Natural killer cell (primary cell): ENCODE data around the gene RHCG. TPM values are rescaled to one million over a fixed set of nuclear protein-coding genes. Genes with fewer than 3 reads are reported as not detected.
A peak's percentile ranks its signal among the peaks of the same experiment; 100 is the strongest.

Source experiments
- ATAC-seq, 3 donors: fragments of 150-1000 bp in 2 of 3; fragments of 200-7000 bp in 1 of 3; cut with Tn5 transposase; 1 replicate in 1 of 3; 2 replicates in 2 of 3; pipeline ENCODE4 v1.10.0; 2021; ENCODE audit warnings: mild to moderate bottlenecking in 2 of 3, moderate library complexity in 2 of 3
- DNase-seq, 2 donors: peaks; one replicate each; pipeline versions ENCODE4 v3.0.0 to v3.0.0-alpha.2; 2013 to 2021; ENCODE audit warnings: mixed read lengths in 1 of 2
- H3K27ac ChIP-seq: one replicate; pipeline ENCODE4 v1.5.1; 2013; ENCODE audit warnings: mild to moderate bottlenecking, low read length
- H3K27me3 ChIP-seq: one replicate; pipeline ENCODE4 v1.6.1; 2013; ENCODE audit warnings: low read length; ENCODE audit not compliant: control insufficient read depth, insufficient read depth
- H3K36me3 ChIP-seq: one replicate; pipeline ENCODE4 v1.6.1; 2013; ENCODE audit warnings: low read length; ENCODE audit not compliant: control insufficient read depth, insufficient read depth
- H3K4me1 ChIP-seq: one replicate; pipeline ENCODE4 v1.6.1; 2013; ENCODE audit warnings: low read length; ENCODE audit not compliant: control insufficient read depth, insufficient read depth
- H3K4me3 ChIP-seq: one replicate; pipeline ENCODE4 v1.5.1; 2013; ENCODE audit warnings: low read length
- H3K9me3 ChIP-seq: one replicate; pipeline ENCODE4 v1.6.1; 2013; ENCODE audit warnings: low read length; ENCODE audit not compliant: control insufficient read depth, insufficient read depth
- H3K27ac Mint-ChIP-seq, 2 donors: one replicate each; pipeline ENCODE4 v1.8.0; 2022; ENCODE audit warnings: mild to moderate bottlenecking in 2 of 2, mixed read lengths in 2 of 2, moderate library complexity in 1 of 2
- H3K27me3 Mint-ChIP-seq, 2 donors: one replicate each; pipeline ENCODE4 v1.8.0; 2022; ENCODE audit warnings: low read depth in 2 of 2, mixed read lengths in 2 of 2
- H3K36me3 Mint-ChIP-seq: one replicate; pipeline ENCODE4 v1.8.0; 2022; ENCODE audit warnings: mixed read lengths
- H3K4me1 Mint-ChIP-seq, 2 donors: one replicate each; pipeline ENCODE4 v1.8.0; 2022; ENCODE audit warnings: mixed read lengths in 2 of 2
- H3K4me3 Mint-ChIP-seq: one replicate; pipeline ENCODE4 v1.8.0; 2022; ENCODE audit warnings: mild to moderate bottlenecking, moderate library complexity, mixed read lengths
- H3K9me3 Mint-ChIP-seq, 2 donors: one replicate each; pipeline ENCODE4 v1.8.0; 2022; ENCODE audit warnings: mixed read lengths in 2 of 2
- CTCF ChIP-seq: fragments of 200-600 bp; IDR thresholded peaks from one replicate; pipeline ENCODE4 v1.8.0; 2022; ENCODE audit warnings: antibody characterized with exemption
- WGBS: methylation state at CpG from one replicate; pipeline ENCODE4 v1.1.7; 2013; ENCODE audit warnings: missing lambda C conversion rate; ENCODE audit not compliant: insufficient coverage; 5-methylcytosine and 5-hydroxymethylcytosine counted together
- intact Hi-C: fragments of 100-400 bp; cut with micrococcal nuclease; formaldehyde crosslinking; loops from one replicate; pipeline ENCODE4 v1.14.2; 2022
- total RNA-seq, 4 donors: library from RNA; stranded (reverse); fragments of 120-200 nt in 1 of 4; gene quantifications; one replicate each; pipeline versions ENCODE4 v1.2.3 to v1.2.4, GENCODE V29; 2013 to 2022

RHCG gene
- total RNA-seq, 3 donors from 2014 or later (not counting 1 experiment from before 2014, with no cell fraction given): not detected

DNA sequence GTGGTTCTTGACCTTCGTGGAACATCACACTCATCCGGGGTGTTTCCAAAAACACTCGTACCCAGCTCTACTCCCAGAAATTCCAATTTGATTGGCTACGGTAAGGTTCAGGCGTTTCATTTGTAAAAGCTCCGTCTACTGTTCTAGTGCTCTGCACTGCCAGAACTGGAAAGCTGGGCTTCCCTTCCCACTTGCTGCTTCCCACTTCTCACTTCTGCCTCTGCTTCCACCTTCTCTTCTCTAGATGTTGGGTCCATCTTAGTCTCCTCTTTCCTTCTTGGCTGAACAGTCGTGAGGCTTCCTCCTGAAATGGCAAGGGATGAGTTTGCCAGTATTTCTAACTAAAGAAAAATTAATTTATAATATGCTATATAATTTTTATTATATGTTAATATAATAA, 29.8 kb upstream of the RHCG start:
- no peak overlapping the region for H3K4me3 Mint-ChIP-seq
- peaks cover 4 to 7% of the 10 kb centered on the region in 2 donors for H3K27me3 Mint-ChIP-seq
- Histone ChIP-seq H3K4me3 (no peak overlapping the region), H3K36me3 (no peaks in the 10 kb centered on the region), H3K27me3 (no peaks in the 10 kb centered on the region), H3K27ac (no peak overlapping the region), H3K4me1 (no peaks in the 10 kb centered on the region), H3K9me3 (no peaks in the 10 kb centered on the region)
- ATAC-seq (no peak), DNase-seq (no peak)
- no peaks in the 10 kb centered on the region for H3K9me3 Mint-ChIP-seq
- H3K36me3 Mint-ChIP-seq: no peaks in the 10 kb centered on the region
- no peak for TF ChIP-seq CTCF
- H3K4me1 Mint-ChIP-seq: no peaks in the 10 kb centered on the region
- WGBS: 93% methylated on average over 6 of the region's 7 CpGs
- intact Hi-C loops: no loop called here
- H3K27ac Mint-ChIP-seq: no peak overlapping the region

DNA sequence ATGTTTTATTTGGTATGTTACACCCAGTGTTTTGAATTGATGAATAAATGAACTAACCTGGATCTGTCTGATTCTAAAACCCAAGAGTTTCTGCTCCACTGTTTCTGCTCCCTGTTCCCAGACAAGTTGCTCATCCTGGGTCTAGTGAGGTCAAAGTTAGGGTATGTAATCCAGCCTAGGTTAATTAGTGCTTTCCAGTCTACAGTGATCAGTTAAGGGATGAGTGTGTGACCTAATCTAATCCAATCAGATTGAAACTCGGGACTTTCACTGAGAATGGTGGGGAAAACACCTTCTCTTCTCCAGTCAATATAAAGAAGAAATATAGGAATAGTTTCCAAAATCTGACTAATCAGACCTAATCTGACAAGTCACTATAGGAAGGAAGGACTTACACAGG, 27.8 kb upstream of the RHCG start:
- Mint-ChIP-seq H3K27me3 (peaks cover 4 to 7% of the 10 kb centered on the region in 2 donors), H3K36me3 (no peaks in the 10 kb centered on the region), H3K4me3 (no peak overlapping the region), H3K9me3 (no peaks in the 10 kb centered on the region), H3K4me1 (no peaks in the 10 kb centered on the region), H3K27ac (no peak overlapping the region)
- H3K27me3 ChIP-seq: no peaks in the 10 kb centered on the region
- intact Hi-C loops: no loop called here
- WGBS: no CpG with 5 or more reads among the region's 1 CpG
- no peak overlapping the region for H3K27ac ChIP-seq
- no peak overlapping the region for H3K4me3 ChIP-seq
- H3K36me3 ChIP-seq: no peaks in the 10 kb centered on the region
- ATAC-seq (no peak), DNase-seq (no peak)
- H3K9me3 ChIP-seq: no peaks in the 10 kb centered on the region
- no peak for TF ChIP-seq CTCF
- H3K4me1 ChIP-seq: no peaks in the 10 kb centered on the region

DNA sequence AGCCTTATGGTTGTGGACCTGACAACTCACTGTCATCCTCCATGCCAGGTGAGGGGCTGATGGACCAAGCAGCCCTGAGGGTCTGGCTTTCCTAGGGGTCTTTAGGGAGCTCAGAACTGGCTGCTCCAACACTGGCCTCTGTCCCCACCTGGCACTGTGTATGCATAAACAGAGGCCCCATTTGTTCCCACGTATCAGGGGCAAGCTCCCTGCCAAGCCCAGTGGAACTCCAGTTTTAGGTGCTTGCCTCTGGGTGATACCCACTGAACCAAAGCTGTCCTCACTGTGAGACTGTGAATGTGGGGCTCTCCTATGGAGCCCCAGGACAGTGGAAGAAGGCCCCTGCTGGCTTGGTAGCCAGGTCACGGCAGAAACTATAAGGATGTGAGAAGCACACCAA, 26.7 kb upstream of the RHCG start:
- Histone ChIP-seq H3K4me1 (no peaks in the 10 kb centered on the region), H3K9me3 (no peaks in the 10 kb centered on the region), H3K27ac (no peak overlapping the region), H3K4me3 (no peak overlapping the region), H3K27me3 (no peaks in the 10 kb centered on the region), H3K36me3 (no peaks in the 10 kb centered on the region)
- no peak for TF ChIP-seq CTCF
- Mint-ChIP-seq H3K4me3 (no peak overlapping the region), H3K27ac (no peak overlapping the region), H3K36me3 (no peaks in the 10 kb centered on the region), H3K4me1 (no peaks in the 10 kb centered on the region), H3K9me3 (no peaks in the 10 kb centered on the region), H3K27me3 (peaks cover 4 to 7% of the 10 kb centered on the region in 2 donors)
- intact Hi-C loops: no loop called here
- ATAC-seq: peak in 1 of 3 donors; percentile 19
- no peak for DNase-seq
- WGBS: 85% methylated on average over 2 of the region's 2 CpGs

DNA sequence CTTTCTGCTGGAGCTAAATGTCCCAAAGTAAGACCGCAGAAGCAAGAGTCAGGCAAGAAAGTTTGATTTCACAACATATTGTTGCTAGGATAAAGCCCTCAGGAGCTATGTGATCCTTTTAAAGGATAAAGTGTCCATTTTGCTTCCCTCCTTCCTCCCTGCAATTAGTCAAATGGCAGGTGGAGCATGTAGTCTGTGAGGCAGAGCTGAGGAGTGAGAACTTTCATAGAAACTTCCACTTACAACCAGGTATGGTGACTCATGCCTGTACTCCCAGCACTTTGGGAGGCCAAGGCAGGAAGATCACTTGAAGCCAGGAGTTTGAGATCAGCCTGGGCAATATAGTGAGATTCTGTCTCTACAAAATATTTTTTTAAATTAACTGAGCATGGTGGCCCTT, 25.2 kb upstream of the RHCG start:
- H3K4me1 Mint-ChIP-seq: no peaks in the 10 kb centered on the region
- H3K9me3 ChIP-seq: no peaks in the 10 kb centered on the region
- 100% methylated on average over 1 of the region's 1 CpG for WGBS
- no peak overlapping the region for H3K27ac Mint-ChIP-seq
- no peak for DNase-seq
- H3K9me3 Mint-ChIP-seq: no peaks in the 10 kb centered on the region
- no peak overlapping the region for H3K4me3 ChIP-seq
- H3K36me3 ChIP-seq: no peaks in the 10 kb centered on the region
- H3K27me3 ChIP-seq: no peaks in the 10 kb centered on the region
- no peak overlapping the region for H3K27ac ChIP-seq
- H3K27me3 Mint-ChIP-seq: peaks cover 4 to 7% of the 10 kb centered on the region in 2 donors
- no peak for TF ChIP-seq CTCF
- intact Hi-C loops: no loop called here
- H3K4me1 ChIP-seq: no peaks in the 10 kb centered on the region
- no peaks in the 10 kb centered on the region for H3K36me3 Mint-ChIP-seq
- ATAC-seq: no peak
- H3K4me3 Mint-ChIP-seq: no peak overlapping the region
